Endodermal cell (in vitro differentiated cells): Measurements from ENCODE around the gene LAMB4. TPM values are rescaled to one million over a fixed set of nuclear protein-coding genes. Genes with fewer than 3 reads are reported as not detected.

ENCODE experiments used
- DNase-seq: peaks from one replicate; pipeline ENCODE4 v3.0.0-alpha.2; 2017
- H3K27ac ChIP-seq: 2 replicates; pipeline ENCODE4 v1.5.1; 2013; ENCODE audit warnings: mild to moderate bottlenecking, low read depth, low read length, moderate library complexity
- H3K27me3 ChIP-seq: 2 replicates; pipeline ENCODE4 v1.6.1; 2013; ENCODE audit warnings: mild to moderate bottlenecking, low read length, moderate library complexity; ENCODE audit not compliant: insufficient read depth, control insufficient read depth, poor library complexity, severe bottlenecking
- H3K36me3 ChIP-seq: 2 replicates; pipeline ENCODE4 v1.7.0; 2013; ENCODE audit warnings: mild to moderate bottlenecking, low read length, moderate library complexity; ENCODE audit not compliant: control insufficient read depth, insufficient read depth
- H3K4me1 ChIP-seq: one replicate; pipeline ENCODE4 v1.7.0; 2013; ENCODE audit warnings: low read length; ENCODE audit not compliant: control insufficient read depth, insufficient read depth
- H3K4me3 ChIP-seq: 2 replicates; pipeline ENCODE4 v1.5.1; 2013; ENCODE audit warnings: mild to moderate bottlenecking, low read length, moderate library complexity
- H3K9ac ChIP-seq: 2 replicates; pipeline ENCODE4 v1.6.1; 2013; ENCODE audit warnings: mild to moderate bottlenecking, low read length, moderate library complexity; ENCODE audit not compliant: poor library complexity, severe bottlenecking; ENCODE audit errors: extremely low read depth
- H3K9me3 ChIP-seq: 2 replicates; pipeline ENCODE4 v1.6.1; 2013; ENCODE audit warnings: mild to moderate bottlenecking, low read length, moderate library complexity; ENCODE audit not compliant: control insufficient read depth
- H3K27ac Mint-ChIP-seq: 2 replicates; pipeline ENCODE4 v1.8.0; 2020; ENCODE audit warnings: mixed read lengths
- H3K27me3 Mint-ChIP-seq: 2 replicates; pipeline ENCODE4 v1.8.0; 2021; ENCODE audit warnings: mild to moderate bottlenecking, mixed read lengths; ENCODE audit not compliant: insufficient read depth
- H3K36me3 Mint-ChIP-seq: 2 replicates; pipeline ENCODE4 v1.8.0; 2020; ENCODE audit warnings: low read depth, mixed read lengths
- H3K4me1 Mint-ChIP-seq: 2 replicates; pipeline ENCODE4 v1.8.0; 2020; ENCODE audit warnings: mixed read lengths
- H3K4me3 Mint-ChIP-seq: 2 replicates; pipeline ENCODE4 v1.8.0; 2020; ENCODE audit warnings: mild to moderate bottlenecking, moderate library complexity, mixed read lengths
- H3K9me3 Mint-ChIP-seq: 2 replicates; pipeline ENCODE4 v1.8.0; 2020; ENCODE audit warnings: mild to moderate bottlenecking, mixed read lengths
- WGBS, 2 experiments: methylation state at CpG; one replicate each; pipeline versions ENCODE4 v1.1.5 to v1.1.7; 2013; ENCODE audit warnings: missing lambda C conversion rate in 2 of 2, mixed read lengths in 1 of 2; ENCODE audit not compliant: insufficient coverage in 1 of 2, insufficient read length in 1 of 2; 5-methylcytosine and 5-hydroxymethylcytosine counted together
- total RNA-seq, 2 donors: library from RNA; stranded (reverse); fragmentation: NEBNext Ultra II Directional in 1 of 2; extraction: Animal tissue kit (Norgen Biotek cat#: 25700) in 1 of 2; gene quantifications; 2 replicates in 1 of 2; 3 replicates in 1 of 2; pipeline ENCODE4 v1.2.1, GENCODE V29; 2021
- TF ChIP-seq, protein P1 (sequence below): fragments of 200-600 bp; sonication (generic); conservative IDR thresholded peaks from 2 replicates; pipeline ENCODE4 v1.5.0; 2021; ENCODE audit warnings: antibody characterized with exemption, mild to moderate bottlenecking

LAMB4 gene
- total RNA-seq, 2 donors from 2014 or later, result not detected

- WGBS, 2 experiments, result 80 to 99% methylated on average over 1 to 4 of the region's 4 CpGs
- no peak overlapping the region for H3K27ac Mint-ChIP-seq
- no peak for DNase-seq
- H3K9me3 Mint-ChIP-seq, result peaks cover 5% of the 10 kb centered on the region
- Histone ChIP-seq H3K27me3 (no peaks in the 10 kb centered on the region), H3K4me3 (no peak overlapping the region), H3K9ac (no peak overlapping the region), H3K9me3 (peaks cover 2% of the 10 kb centered on the region), H3K27ac (no peak overlapping the region), H3K4me1 (no peaks in the 10 kb centered on the region), H3K36me3 (no peaks in the 10 kb centered on the region)
- H3K4me1 Mint-ChIP-seq, result no peaks in the 10 kb centered on the region
- H3K27me3 Mint-ChIP-seq, result peaks cover 2% of the 10 kb centered on the region
- no peak overlapping the region for H3K4me3 Mint-ChIP-seq
- TF ChIP-seq, protein P1, sequence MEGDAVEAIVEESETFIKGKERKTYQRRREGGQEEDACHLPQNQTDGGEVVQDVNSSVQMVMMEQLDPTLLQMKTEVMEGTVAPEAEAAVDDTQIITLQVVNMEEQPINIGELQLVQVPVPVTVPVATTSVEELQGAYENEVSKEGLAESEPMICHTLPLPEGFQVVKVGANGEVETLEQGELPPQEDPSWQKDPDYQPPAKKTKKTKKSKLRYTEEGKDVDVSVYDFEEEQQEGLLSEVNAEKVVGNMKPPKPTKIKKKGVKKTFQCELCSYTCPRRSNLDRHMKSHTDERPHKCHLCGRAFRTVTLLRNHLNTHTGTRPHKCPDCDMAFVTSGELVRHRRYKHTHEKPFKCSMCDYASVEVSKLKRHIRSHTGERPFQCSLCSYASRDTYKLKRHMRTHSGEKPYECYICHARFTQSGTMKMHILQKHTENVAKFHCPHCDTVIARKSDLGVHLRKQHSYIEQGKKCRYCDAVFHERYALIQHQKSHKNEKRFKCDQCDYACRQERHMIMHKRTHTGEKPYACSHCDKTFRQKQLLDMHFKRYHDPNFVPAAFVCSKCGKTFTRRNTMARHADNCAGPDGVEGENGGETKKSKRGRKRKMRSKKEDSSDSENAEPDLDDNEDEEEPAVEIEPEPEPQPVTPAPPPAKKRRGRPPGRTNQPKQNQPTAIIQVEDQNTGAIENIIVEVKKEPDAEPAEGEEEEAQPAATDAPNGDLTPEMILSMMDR, result no peak
- no peaks in the 10 kb centered on the region for H3K36me3 Mint-ChIP-seq
Observed at GRCh38 chr7:108142180-108142579, 12.0 kb upstream of the LAMB4 start.

DNA sequence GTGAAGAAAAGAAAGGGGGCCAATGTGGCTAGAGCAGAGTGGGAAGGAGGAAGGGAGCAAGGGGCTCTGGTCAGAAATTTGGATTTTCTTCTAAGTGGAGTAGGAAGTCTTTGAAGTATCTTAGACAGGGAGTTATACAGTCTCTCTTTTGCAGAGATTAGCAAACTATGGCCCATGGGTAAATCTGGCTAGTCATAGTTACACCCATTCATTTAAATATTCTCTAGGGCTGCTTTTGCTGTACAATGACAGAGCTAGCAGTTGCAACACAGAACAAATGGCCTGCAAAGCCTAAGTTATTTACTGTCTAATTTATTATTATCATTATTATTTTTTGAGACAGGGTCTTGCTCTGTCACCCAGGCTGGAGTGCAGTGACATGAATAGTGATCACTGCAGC, 10.5 kb upstream of the LAMB4 start:
- TF ChIP-seq, protein P1, result no peak
- Histone ChIP-seq H3K4me3 (no peak overlapping the region), H3K9me3 (peaks cover 6% of the 10 kb centered on the region), H3K36me3 (no peaks in the 10 kb centered on the region), H3K9ac (no peak overlapping the region), H3K27ac (no peak overlapping the region), H3K4me1 (no peaks in the 10 kb centered on the region), H3K27me3 (no peaks in the 10 kb centered on the region)
- H3K9me3 Mint-ChIP-seq, result peaks cover 8% of the 10 kb centered on the region
- no peak overlapping the region for H3K27ac Mint-ChIP-seq
- H3K4me1 Mint-ChIP-seq, result peaks cover 3% of the 10 kb centered on the region
- H3K36me3 Mint-ChIP-seq, result no peaks in the 10 kb centered on the region
- no peak overlapping the region for H3K4me3 Mint-ChIP-seq
- peaks cover 2% of the 10 kb centered on the region for H3K27me3 Mint-ChIP-seq
- DNase-seq, result no peak

DNA sequence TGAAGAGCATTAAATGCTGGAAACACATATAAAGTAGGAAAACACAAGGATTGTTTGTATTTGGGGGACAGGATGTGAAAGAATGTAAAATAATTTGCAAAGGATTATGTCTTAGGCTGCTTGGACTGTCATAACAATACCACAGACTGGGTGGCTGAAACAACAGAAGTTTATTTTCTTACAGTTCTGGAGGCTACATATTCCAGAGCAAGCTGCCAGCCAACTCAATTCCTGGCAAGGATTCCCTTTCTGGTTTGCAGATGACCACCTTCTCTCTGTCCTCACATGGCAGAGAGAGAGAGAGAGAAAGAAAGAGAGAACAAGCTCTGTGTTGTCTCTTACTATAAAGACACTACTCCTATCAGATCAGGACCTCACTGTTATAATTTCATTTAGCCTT, 8.8 kb upstream of the LAMB4 start:
- TF ChIP-seq, protein P1, result no peak
- H3K4me1 Mint-ChIP-seq, result peaks cover 12% of the 10 kb centered on the region

More for the DNA sequence above, 8.8 kb upstream of the LAMB4 start:
- H3K9me3 ChIP-seq, result peaks cover 6% of the 10 kb centered on the region
- Mint-ChIP-seq H3K27me3 (peaks cover 2% of the 10 kb centered on the region), H3K27ac (no peak overlapping the region), H3K9me3 (peaks cover 8% of the 10 kb centered on the region), H3K36me3 (no peaks in the 10 kb centered on the region), H3K4me3 (no peak overlapping the region)
- no peak overlapping the region for H3K4me3 ChIP-seq
- H3K36me3 ChIP-seq, result no peaks in the 10 kb centered on the region
- no peaks in the 10 kb centered on the region for H3K4me1 ChIP-seq
- no peak for DNase-seq
- H3K9ac ChIP-seq, result no peak overlapping the region
- H3K27me3 ChIP-seq, result no peaks in the 10 kb centered on the region
- no peak overlapping the region for H3K27ac ChIP-seq
